ENCODE measurements around the gene CALU. TPM values are rescaled to one million over a fixed set of nuclear protein-coding genes. Genes with fewer than 3 reads are reported as not detected.

CALU gene
- 516 and 530 TPM in 2 replicates for total RNA-seq
- long read RNA-seq, full-length matches to known transcripts, result 7,265 of 7,595 reads
- long read RNA-seq, partial matches to known transcripts, result 220 of 7,595 reads
- long read RNA-seq, other reads (novel, unspliced or antisense), result 110 of 7,595 reads

DNA sequence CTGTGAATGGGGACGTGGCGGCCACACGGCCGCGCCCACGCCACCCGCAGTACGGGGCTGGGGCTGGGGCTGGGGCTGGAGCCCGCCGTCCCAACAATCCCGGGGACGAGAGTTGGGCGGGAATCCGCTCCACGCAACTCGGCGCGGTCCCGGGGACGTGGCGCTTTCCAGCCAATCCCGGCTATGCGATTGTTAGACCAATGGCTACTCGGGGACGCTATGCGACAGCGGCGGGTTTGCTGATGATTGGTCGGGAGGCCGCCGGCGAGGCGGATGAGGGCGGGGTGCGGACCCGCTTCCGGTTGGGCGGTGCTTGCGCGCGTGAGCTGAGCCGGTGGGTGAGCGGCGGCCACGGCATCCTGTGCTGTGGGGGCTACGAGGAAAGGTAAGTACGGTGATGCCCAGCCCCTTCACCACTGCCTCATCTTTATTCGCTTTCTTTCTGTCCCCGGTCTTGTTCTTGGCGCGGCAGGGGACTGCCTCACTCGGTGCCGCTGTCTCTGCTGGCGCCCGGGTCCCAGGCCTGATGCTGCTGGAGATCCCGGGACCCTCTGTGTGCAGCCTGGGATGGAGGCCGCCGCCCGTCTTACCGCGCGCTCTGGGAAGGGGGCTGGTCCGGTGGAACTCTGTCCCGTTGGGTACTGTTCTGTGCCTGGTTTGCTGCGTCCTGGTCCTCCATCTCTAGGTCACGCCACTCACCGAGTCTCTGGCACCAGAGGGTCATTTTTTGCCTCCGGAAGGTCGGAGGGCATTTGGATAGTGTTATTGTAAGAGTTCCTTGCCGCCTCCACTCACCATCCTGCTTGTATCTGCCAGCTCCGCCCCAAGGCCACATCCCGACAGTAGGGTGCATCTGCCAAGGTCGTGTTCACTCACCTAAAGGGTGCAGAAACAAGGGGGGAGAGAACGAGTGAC is at the start of gene CALU:
Gene CALU (plus strand): TSS at position 312 of the 915 bp plus-strand sequence. CDS start 9,225 bp downstream, outside the sequence.
- no peaks in the 10 kb centered on the region for H3K27me3 Mint-ChIP-seq (ENCODE audit: unreplicated experiment)
- H3K27ac Mint-ChIP-seq (ENCODE audit: unreplicated experiment), result peak within 1 kb of the TSS; percentile 97
- DNase-seq (ENCODE audit: extremely low spot score, unreplicated experiment), result peak; percentile 99
- H3K36me3 Mint-ChIP-seq (ENCODE audit: unreplicated experiment), result peaks cover 6% of the 10 kb centered on the region
- H3K4me1 Mint-ChIP-seq (ENCODE audit: unreplicated experiment), result peaks cover 48% of the 10 kb centered on the region
- H3K4me3 Mint-ChIP-seq (ENCODE audit: unreplicated experiment), result peak within 1 kb of the TSS; percentile 91
- H3K9me3 Mint-ChIP-seq (ENCODE audit: unreplicated experiment), result no peaks in the 10 kb centered on the region
- TF ChIP-seq, protein P1, sequence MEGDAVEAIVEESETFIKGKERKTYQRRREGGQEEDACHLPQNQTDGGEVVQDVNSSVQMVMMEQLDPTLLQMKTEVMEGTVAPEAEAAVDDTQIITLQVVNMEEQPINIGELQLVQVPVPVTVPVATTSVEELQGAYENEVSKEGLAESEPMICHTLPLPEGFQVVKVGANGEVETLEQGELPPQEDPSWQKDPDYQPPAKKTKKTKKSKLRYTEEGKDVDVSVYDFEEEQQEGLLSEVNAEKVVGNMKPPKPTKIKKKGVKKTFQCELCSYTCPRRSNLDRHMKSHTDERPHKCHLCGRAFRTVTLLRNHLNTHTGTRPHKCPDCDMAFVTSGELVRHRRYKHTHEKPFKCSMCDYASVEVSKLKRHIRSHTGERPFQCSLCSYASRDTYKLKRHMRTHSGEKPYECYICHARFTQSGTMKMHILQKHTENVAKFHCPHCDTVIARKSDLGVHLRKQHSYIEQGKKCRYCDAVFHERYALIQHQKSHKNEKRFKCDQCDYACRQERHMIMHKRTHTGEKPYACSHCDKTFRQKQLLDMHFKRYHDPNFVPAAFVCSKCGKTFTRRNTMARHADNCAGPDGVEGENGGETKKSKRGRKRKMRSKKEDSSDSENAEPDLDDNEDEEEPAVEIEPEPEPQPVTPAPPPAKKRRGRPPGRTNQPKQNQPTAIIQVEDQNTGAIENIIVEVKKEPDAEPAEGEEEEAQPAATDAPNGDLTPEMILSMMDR (IDR thresholded peaks at IDR 0.05), result no peak

DNA sequence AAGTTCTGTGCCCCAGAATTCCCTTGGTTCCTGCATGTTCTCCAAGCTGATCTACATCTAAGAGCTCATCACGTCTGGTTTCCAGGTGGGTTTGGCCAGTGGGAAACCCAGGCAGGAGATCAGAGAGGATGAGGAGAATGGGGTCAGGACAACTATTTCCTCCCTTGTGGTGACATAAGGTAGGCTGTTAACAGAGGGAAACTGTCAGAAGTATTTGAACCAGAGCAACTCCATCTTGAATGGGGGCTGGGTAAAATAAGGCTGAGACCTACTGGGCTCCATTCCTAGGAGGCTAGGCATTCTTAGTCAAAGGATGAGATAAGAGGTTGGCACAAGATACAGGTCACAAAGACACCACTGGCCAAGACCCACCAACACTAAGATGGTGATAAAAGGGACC is 47.9 kb upstream of the CALU start:
- DNase-seq (ENCODE audit: extremely low spot score, unreplicated experiment), result no peak
- Mint-ChIP-seq H3K27me3 (ENCODE audit: unreplicated experiment) (no peaks in the 10 kb centered on the region), H3K9me3 (ENCODE audit: unreplicated experiment) (no peaks in the 10 kb centered on the region), H3K4me1 (ENCODE audit: unreplicated experiment) (no peaks in the 10 kb centered on the region), H3K4me3 (ENCODE audit: unreplicated experiment) (no peak overlapping the region), H3K36me3 (ENCODE audit: unreplicated experiment) (peaks cover 6% of the 10 kb centered on the region), H3K27ac (ENCODE audit: unreplicated experiment) (no peak overlapping the region)
- TF ChIP-seq, protein P1 (IDR thresholded peaks at IDR 0.05), result no peak

DNA sequence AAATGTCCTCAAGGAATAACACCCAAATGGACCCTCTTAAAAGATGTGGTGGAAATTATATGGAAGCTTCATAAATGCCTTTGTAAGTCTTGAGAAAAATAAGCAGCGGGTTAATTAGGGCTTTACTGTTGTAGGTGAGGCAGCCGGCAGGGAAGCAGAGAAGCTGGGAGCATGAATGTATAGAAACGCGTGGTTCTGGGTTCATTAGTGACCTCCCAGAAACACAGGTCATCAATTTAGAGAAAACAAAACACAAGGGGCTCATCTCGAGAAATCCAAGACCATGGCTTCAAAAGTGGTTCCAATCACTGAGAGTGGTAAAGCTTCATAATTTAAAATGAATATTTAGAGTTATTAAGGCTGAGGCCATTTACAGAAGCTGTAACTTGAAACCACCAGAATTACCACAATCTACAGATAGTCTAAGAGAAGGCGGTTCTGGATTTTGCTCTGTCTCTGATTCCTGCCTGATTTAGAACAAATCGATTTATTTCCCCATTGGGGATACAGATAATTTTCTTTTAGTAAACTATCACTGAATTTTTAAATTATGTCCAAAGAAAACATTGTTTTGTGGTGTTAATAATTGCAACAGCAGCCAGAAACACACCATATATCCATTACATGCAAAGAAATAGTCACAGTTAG is 46.4 kb upstream of the CALU start:
- Mint-ChIP-seq H3K27me3 (ENCODE audit: unreplicated experiment) (no peaks in the 10 kb centered on the region), H3K9me3 (ENCODE audit: unreplicated experiment) (no peaks in the 10 kb centered on the region), H3K27ac (ENCODE audit: unreplicated experiment) (no peak overlapping the region), H3K4me1 (ENCODE audit: unreplicated experiment) (peaks cover 7% of the 10 kb centered on the region), H3K4me3 (ENCODE audit: unreplicated experiment) (no peak overlapping the region), H3K36me3 (ENCODE audit: unreplicated experiment) (no peaks in the 10 kb centered on the region)
- no peak for DNase-seq (ENCODE audit: extremely low spot score, unreplicated experiment)
- TF ChIP-seq, protein P1 (IDR thresholded peaks at IDR 0.05), result no peak

DNA sequence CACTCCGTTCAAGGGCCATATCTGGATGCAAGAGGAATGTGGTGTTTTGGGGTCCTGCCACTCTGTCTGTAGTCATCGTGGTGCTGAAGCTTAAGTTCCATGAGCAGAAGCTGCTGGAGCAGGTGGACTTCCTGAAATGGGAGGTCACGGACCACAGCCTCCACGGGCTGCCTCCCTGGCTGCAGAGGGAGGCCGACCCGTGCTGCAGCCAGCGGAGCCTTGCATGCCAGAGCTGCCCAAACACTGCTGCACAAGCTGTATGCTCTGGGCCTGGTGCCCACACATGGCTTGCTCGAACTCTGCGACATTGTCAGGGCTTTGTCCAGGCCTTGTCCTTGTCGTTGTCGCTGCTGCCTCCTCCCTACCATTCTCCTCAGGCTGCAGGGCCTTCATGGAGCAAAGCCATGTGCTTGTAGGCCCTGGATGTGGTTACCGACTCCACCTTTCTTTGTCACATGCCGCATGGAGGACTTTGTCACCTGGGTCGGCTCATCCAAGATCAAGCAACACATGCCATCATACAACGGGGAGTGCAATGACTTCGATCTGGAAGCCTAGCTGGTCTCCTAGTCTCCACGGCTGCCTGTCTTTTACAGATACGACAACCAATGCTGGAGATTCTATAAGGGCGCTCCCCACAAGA is 45.7 kb upstream of the CALU start:
- no peaks in the 10 kb centered on the region for H3K9me3 Mint-ChIP-seq (ENCODE audit: unreplicated experiment)
- H3K4me1 Mint-ChIP-seq (ENCODE audit: unreplicated experiment), result peaks cover 7% of the 10 kb centered on the region
- H3K36me3 Mint-ChIP-seq (ENCODE audit: unreplicated experiment), result no peaks in the 10 kb centered on the region
- TF ChIP-seq, protein P1 (IDR thresholded peaks at IDR 0.05), result no peak
- H3K4me3 Mint-ChIP-seq (ENCODE audit: unreplicated experiment), result no peak overlapping the region
- no peak overlapping the region for H3K27ac Mint-ChIP-seq (ENCODE audit: unreplicated experiment)
- no peak for DNase-seq (ENCODE audit: extremely low spot score, unreplicated experiment)
- H3K27me3 Mint-ChIP-seq (ENCODE audit: unreplicated experiment), result peaks cover 7% of the 10 kb centered on the region
